Vagina (tissue), 2 donors: Measurements from ENCODE around the gene FER1L5. TPM values are rescaled to one million over a fixed set of nuclear protein-coding genes. Genes with fewer than 3 reads are reported as not detected.

Experiments
- DNase-seq, 2 donors: peaks; one replicate each; pipeline ENCODE4 v3.0.0-alpha.2; 2017; ENCODE audit errors: extremely low spot score in 2 of 2
- H3K27ac ChIP-seq: fragments of 200-600 bp; sonication (generic); one replicate; pipeline ENCODE4 v1.5.1; 2019
- H3K27me3 ChIP-seq: fragments of 200-600 bp; sonication (generic); one replicate; pipeline ENCODE4 v1.5.1; 2019
- H3K36me3 ChIP-seq, 2 donors: fragments of 200-600 bp; sonication (generic); one replicate each; pipeline ENCODE4 v1.5.1; 2017 to 2019
- H3K4me1 ChIP-seq: fragments of 200-600 bp; sonication (generic); one replicate; pipeline ENCODE4 v1.5.1; 2019
- H3K4me3 ChIP-seq, 2 donors: fragments of 200-600 bp; sonication (generic); 1 replicate in 1 of 2; 2 replicates in 1 of 2; pipeline ENCODE4 v1.5.1; 2016 to 2019
- H3K9me3 ChIP-seq: fragments of 200-600 bp; sonication (generic); one replicate; pipeline ENCODE4 v1.5.1; 2019
- CTCF ChIP-seq, 3 experiments: fragments of 450-650 bp in 2 of 3; fragments of 200-600 bp in 1 of 3; sonication (generic) in 1 of 3; IDR thresholded peaks; one replicate each; pipeline ENCODE4 v1.5.1; 2017 to 2019; ENCODE audit warnings: antibody characterized with exemption in 3 of 3, mild to moderate bottlenecking in 2 of 3, moderate library complexity in 2 of 3
- POLR2A ChIP-seq, 2 donors: fragments of 450-650 bp; IDR thresholded peaks; one replicate each; pipeline ENCODE4 v1.6.1; 2017; ENCODE audit warnings: antibody characterized with exemption in 2 of 2, mild to moderate bottlenecking in 2 of 2, moderate library complexity in 2 of 2
- POLR2AphosphoS5 ChIP-seq, 2 donors: sonication (generic); formaldehyde crosslinking; IDR thresholded peaks; one replicate each; pipeline ENCODE4 v1.9.0; 2017; ENCODE audit warnings: antibody characterized with exemption in 2 of 2, mild to moderate bottlenecking in 2 of 2, low read depth in 1 of 2; ENCODE audit not compliant: insufficient read depth in 1 of 2
- intact Hi-C: fragments of 100-400 bp; cut with DNase I; formaldehyde crosslinking; loops from one replicate; pipeline ENCODE4 v1.15.1; 2023
- total RNA-seq: library from RNA; depleted of rRNA; stranded (reverse); fragments of >200 nt; gene quantifications from one replicate; pipeline ENCODE4 v1.2.3, GENCODE V29; 2016

The FER1L5 gene
- total RNA-seq, 1 donor from 2014 or later = 0.74 TPM

- Histone ChIP-seq H3K27ac (no peak overlapping the region), H3K4me3 (no peak overlapping the region), H3K9me3 (no peaks in the 10 kb centered on the region), H3K27me3 (no peaks in the 10 kb centered on the region), H3K36me3 (no peaks in the 10 kb centered on the region), H3K4me1 (peaks cover 7% of the 10 kb centered on the region)
- intact Hi-C loops = no loop called here
- no peak for DNase-seq
- TF ChIP-seq CTCF (IDR thresholded peaks at IDR 0.05) (no peak), POLR2A (IDR thresholded peaks at IDR 0.05) (no peak), POLR2AphosphoS5 (IDR thresholded peaks at IDR 0.05; ENCODE audit: insufficient read depth in 1 of 2, low read depth in 1 of 2) (no peak)
Observed at GRCh38 chr2:96687711-96688640, 45.4 kb downstream of the FER1L5 start.

- H3K27me3 ChIP-seq = no peaks in the 10 kb centered on the region
- TF ChIP-seq POLR2AphosphoS5 (IDR thresholded peaks at IDR 0.05; ENCODE audit: insufficient read depth in 1 of 2, low read depth in 1 of 2) (no peak), POLR2A (IDR thresholded peaks at IDR 0.05) (no peak), CTCF (IDR thresholded peaks at IDR 0.05) (no peak)
- H3K4me3 ChIP-seq = no peak overlapping the region
- H3K36me3 ChIP-seq = no peaks in the 10 kb centered on the region
- peaks cover 7% of the 10 kb centered on the region for H3K4me1 ChIP-seq
- no peak overlapping the region for H3K27ac ChIP-seq
- intact Hi-C loops = no loop called here
- DNase-seq = no peak
- no peaks in the 10 kb centered on the region for H3K9me3 ChIP-seq
Observed at GRCh38 chr2:96688649-96689430, 46.3 kb downstream of the FER1L5 start.

- TF ChIP-seq POLR2A (IDR thresholded peaks at IDR 0.05) = no peak
- no peak for TF ChIP-seq POLR2AphosphoS5 (IDR thresholded peaks at IDR 0.05; ENCODE audit: insufficient read depth in 1 of 2, low read depth in 1 of 2)
- no peak for TF ChIP-seq CTCF (IDR thresholded peaks at IDR 0.05)
- Histone ChIP-seq H3K4me3 (no peak overlapping the region), H3K4me1 (peaks cover 7% of the 10 kb centered on the region), H3K9me3 (no peaks in the 10 kb centered on the region), H3K36me3 (no peaks in the 10 kb centered on the region), H3K27ac (no peak overlapping the region), H3K27me3 (no peaks in the 10 kb centered on the region)
- intact Hi-C loops = no loop called here
- DNase-seq = no peak
Observed at GRCh38 chr2:96689431-96689991, 46.9 kb downstream of the FER1L5 start.

GRCh38 chr2:96690306-96691021 lies 47.9 kb downstream of the FER1L5 start:
- Histone ChIP-seq H3K9me3 (no peaks in the 10 kb centered on the region), H3K36me3 (no peaks in the 10 kb centered on the region), H3K27ac (no peak overlapping the region), H3K27me3 (no peaks in the 10 kb centered on the region), H3K4me1 (peaks cover 7% of the 10 kb centered on the region), H3K4me3 (no peak overlapping the region)
- intact Hi-C loops = no loop called here
- no peak for DNase-seq
- TF ChIP-seq CTCF (IDR thresholded peaks at IDR 0.05) (no peak), POLR2A (IDR thresholded peaks at IDR 0.05) (no peak), POLR2AphosphoS5 (IDR thresholded peaks at IDR 0.05; ENCODE audit: insufficient read depth in 1 of 2, low read depth in 1 of 2) (no peak)
